Esophagus muscularis mucosa (tissue), 4 donors: Measurements from ENCODE around the gene KCNMB2. TPM values are rescaled to one million over a fixed set of nuclear protein-coding genes. Genes with fewer than 3 reads are reported as not detected.

Experiments used
- DNase-seq: peaks from one replicate; pipeline ENCODE4 v3.0.0-alpha.2; 2017; ENCODE audit errors: extremely low spot score
- H3K27ac ChIP-seq, 4 donors: fragments of 200-600 bp; sonication (generic); replicated peaks in 1 of 4; 1 replicate in 3 of 4; 2 replicates in 1 of 4; pipeline ENCODE4 v1.5.1; 2016 to 2019; ENCODE audit warnings: mild to moderate bottlenecking in 1 of 4
- H3K27me3 ChIP-seq, 4 donors: fragments of 200-600 bp; sonication (generic); one replicate each; pipeline versions ENCODE4 v1.5.1 to v1.6.0; 2016 to 2019
- H3K36me3 ChIP-seq, 4 donors: fragments of 200-600 bp; sonication (generic); one replicate each; pipeline ENCODE4 v1.5.1; 2016 to 2019
- H3K4me1 ChIP-seq, 4 donors: fragments of 200-600 bp; sonication (generic); one replicate each; pipeline ENCODE4 v1.5.1; 2016 to 2019
- H3K4me3 ChIP-seq, 4 donors: fragments of 200-600 bp; sonication (generic); 1 replicate in 2 of 4; 2 replicates in 2 of 4; pipeline ENCODE4 v1.5.1; 2016 to 2019; ENCODE audit warnings: mild to moderate bottlenecking in 4 of 4, moderate library complexity in 1 of 4
- H3K9me3 ChIP-seq, 4 donors: fragments of 200-600 bp; sonication (generic); 1 replicate in 3 of 4; 2 replicates in 1 of 4; pipeline ENCODE4 v1.5.1; 2016 to 2019
- EP300 ChIP-seq: sonication (generic); formaldehyde crosslinking; IDR thresholded peaks from one replicate; pipeline ENCODE4 v1.6.1; 2017; ENCODE audit warnings: antibody characterized with exemption
- POLR2A ChIP-seq: fragments of 450-650 bp; IDR thresholded peaks from one replicate; pipeline ENCODE4 v1.6.1; 2017; ENCODE audit warnings: antibody characterized with exemption, moderate library complexity, mild to moderate bottlenecking, low read depth
- POLR2AphosphoS5 ChIP-seq, 2 donors: sonication (generic); formaldehyde crosslinking; IDR thresholded peaks; one replicate each; pipeline ENCODE4 v1.6.1; 2017; ENCODE audit warnings: antibody characterized with exemption in 2 of 2
- WGBS: methylation state at CpG from one replicate; pipeline ENCODE4 v1.1.5; 2018; 5-methylcytosine and 5-hydroxymethylcytosine counted together
- intact Hi-C: fragments of 100-400 bp; cut with DNase I; formaldehyde crosslinking; loops from one replicate; pipeline ENCODE4 v1.15.1; 2023
- total RNA-seq, 4 donors: library from RNA; depleted of rRNA; stranded (reverse); fragments of >200 nt; gene quantifications; one replicate each; pipeline versions ENCODE4 v1.1.0 to v1.2.1, GENCODE V29; 2016
- TF ChIP-seq, protein P1 (sequence below), 3 experiments: fragments of 200-600 bp in 2 of 3; fragments of 450-650 bp in 1 of 3; sonication (generic) in 2 of 3; IDR thresholded peaks; one replicate each; pipeline ENCODE4 v1.5.1; 2017 to 2019; ENCODE audit warnings: antibody characterized with exemption in 3 of 3, mild to moderate bottlenecking in 2 of 3, moderate library complexity in 1 of 3

Gene KCNMB2
- total RNA-seq, 4 donors from 2014 or later = 0.17 to 0.40 TPM; not detected in 2

DNA sequence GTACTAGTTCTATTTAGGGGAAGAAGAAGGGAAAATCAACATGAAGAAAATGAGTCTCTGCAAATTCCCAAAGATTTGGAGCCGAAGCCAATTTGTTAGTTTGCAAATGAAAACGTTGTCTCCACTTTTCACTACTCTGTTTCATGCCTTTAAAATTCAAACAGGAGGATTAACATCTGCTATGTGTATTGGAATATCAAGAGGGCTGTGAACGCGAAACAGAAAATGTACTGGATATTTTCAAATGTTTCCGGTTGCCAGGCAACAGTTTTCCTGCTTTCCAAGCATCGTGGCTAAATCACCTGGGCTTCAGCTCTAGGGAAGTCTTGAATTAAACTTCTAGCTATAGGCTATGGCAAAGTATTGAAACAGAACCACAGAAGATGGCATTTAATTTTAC, 172.8 kb downstream of the KCNMB2 start:
- Histone ChIP-seq H3K36me3 (no peaks in the 10 kb centered on the region), H3K27me3 (no peaks in the 10 kb centered on the region), H3K4me1 (peaks cover 0 to 28% (median 13%) of the 10 kb centered on the region in 4 donors), H3K27ac (no peak overlapping the region), H3K4me3 (no peak overlapping the region), H3K9me3 (no peaks in the 10 kb centered on the region)
- intact Hi-C loops = no loop called here
- DNase-seq = no peak
- WGBS = 15% methylated on average over 6 of the region's 6 CpGs
- TF ChIP-seq POLR2A (no peak), EP300 (no peak)
- TF ChIP-seq, protein P1, sequence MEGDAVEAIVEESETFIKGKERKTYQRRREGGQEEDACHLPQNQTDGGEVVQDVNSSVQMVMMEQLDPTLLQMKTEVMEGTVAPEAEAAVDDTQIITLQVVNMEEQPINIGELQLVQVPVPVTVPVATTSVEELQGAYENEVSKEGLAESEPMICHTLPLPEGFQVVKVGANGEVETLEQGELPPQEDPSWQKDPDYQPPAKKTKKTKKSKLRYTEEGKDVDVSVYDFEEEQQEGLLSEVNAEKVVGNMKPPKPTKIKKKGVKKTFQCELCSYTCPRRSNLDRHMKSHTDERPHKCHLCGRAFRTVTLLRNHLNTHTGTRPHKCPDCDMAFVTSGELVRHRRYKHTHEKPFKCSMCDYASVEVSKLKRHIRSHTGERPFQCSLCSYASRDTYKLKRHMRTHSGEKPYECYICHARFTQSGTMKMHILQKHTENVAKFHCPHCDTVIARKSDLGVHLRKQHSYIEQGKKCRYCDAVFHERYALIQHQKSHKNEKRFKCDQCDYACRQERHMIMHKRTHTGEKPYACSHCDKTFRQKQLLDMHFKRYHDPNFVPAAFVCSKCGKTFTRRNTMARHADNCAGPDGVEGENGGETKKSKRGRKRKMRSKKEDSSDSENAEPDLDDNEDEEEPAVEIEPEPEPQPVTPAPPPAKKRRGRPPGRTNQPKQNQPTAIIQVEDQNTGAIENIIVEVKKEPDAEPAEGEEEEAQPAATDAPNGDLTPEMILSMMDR (IDR thresholded peaks at IDR 0.05) = no peak

DNA sequence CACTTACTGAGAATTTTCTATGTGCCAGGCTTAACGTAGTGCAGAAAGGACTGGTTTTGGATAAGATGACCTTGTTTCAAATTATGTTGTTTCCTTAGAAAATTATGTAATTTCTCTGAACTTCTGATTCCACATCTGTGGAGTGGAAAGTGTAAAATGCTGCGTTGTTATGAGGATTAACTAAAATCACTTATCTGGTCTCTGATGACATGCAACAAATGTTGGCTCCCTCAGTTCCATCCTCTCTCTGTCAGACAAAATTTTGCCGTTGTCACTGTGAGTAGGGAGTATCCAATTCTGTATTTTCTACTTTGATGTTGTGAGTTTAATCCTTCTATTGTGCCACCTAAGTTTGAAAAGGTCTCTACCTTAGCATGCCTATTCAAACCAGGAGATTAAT, 175.5 kb downstream of the KCNMB2 start:
- no peaks in the 10 kb centered on the region for H3K27me3 ChIP-seq
- TF ChIP-seq, protein P1 (IDR thresholded peaks at IDR 0.05) = no peak
- TF ChIP-seq EP300 (no peak), POLR2AphosphoS5 (IDR thresholded peaks at IDR 0.05) (no peak), POLR2A (no peak)
- no peak overlapping the region for H3K4me3 ChIP-seq
- H3K27ac ChIP-seq = no peak overlapping the region
- H3K4me1 ChIP-seq = peaks cover 0 to 25% (median 12%) of the 10 kb centered on the region in 4 donors
- DNase-seq = no peak
- intact Hi-C loops = no loop called here
- H3K36me3 ChIP-seq = no peaks in the 10 kb centered on the region
- WGBS = 56% methylated on average over 3 of the region's 3 CpGs
- H3K9me3 ChIP-seq = no peaks in the 10 kb centered on the region

DNA sequence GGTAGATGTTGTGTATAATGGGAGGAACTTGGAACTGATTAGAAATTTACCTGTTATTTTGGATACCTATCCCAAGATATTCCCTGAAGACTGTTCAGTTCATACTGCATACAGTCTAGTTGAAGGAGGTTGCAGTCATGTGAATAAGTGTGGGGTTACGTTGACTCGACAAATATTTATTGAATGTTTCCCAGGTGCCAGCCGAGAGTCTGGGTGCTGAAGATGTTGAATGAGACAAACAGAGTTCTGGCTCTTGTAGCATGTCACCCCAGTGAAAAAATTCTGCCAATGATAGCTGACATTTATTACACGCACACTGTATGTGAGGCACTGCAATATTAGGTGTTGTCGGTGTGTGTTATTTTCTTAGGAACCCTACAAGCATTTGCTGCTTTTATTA, 176.0 kb downstream of the KCNMB2 start:
- H3K27me3 ChIP-seq = no peaks in the 10 kb centered on the region
- no peak for DNase-seq
- H3K4me3 ChIP-seq = no peak overlapping the region
- intact Hi-C loops = no loop called here
- H3K9me3 ChIP-seq = no peaks in the 10 kb centered on the region
- 62% methylated on average over 5 of the region's 5 CpGs for WGBS
- no peak overlapping the region for H3K27ac ChIP-seq
- H3K4me1 ChIP-seq = peaks cover 0 to 23% (median 12%) of the 10 kb centered on the region in 4 donors
- TF ChIP-seq POLR2A (no peak), EP300 (no peak), POLR2AphosphoS5 (IDR thresholded peaks at IDR 0.05) (no peak)
- TF ChIP-seq, protein P1 (IDR thresholded peaks at IDR 0.05) = no peak
- H3K36me3 ChIP-seq = no peaks in the 10 kb centered on the region

DNA sequence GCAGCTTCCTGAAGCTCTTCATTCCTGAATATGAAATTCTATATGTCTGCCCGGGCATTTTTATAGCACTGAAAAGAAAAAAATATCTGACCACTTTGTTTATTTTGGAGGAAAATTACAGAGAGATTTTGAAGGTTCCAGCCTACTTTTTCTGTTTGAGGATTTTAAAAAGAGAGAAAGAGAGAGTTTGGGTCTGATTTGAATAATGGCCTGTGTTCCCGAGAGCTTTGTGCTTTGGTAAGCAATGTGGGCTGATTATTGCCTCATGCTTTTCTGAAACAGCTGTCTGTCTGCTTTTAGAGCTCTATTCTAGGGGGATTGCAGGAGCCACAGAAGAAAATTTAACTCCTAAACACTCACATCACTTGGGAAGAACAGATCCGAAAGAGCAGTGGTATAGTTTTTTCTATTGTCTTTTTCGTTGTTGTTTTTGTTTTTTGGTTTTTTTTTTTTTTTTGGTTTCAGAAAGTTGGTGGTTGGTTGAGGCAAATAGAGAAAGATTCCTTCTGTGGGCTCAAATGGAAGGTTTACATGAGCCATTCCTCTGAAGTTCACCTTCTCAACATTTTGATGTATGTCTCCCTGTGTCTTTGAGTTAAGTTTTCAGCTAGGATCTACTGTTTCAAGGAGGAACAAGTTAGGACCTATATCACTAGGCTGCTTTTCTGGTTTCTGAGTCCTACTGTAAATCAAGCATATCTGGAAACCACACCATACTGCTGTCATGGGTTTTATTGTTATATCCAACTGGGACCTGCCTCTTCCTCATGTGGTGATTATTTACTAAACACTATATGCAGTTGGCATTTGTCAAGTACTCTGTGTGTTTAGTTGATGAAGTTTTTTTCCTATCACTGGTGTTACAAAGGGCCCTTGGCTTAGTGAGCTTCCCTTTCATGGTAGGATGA, 178.9 kb downstream of the KCNMB2 start:
- peaks cover 4 to 9% (median 7%) of the 10 kb centered on the region in 4 donors for H3K4me1 ChIP-seq
- no peaks in the 10 kb centered on the region for H3K36me3 ChIP-seq
- H3K27me3 ChIP-seq = no peaks in the 10 kb centered on the region
- no peak for DNase-seq
- H3K27ac ChIP-seq = no peak overlapping the region
- no peak overlapping the region for H3K4me3 ChIP-seq
- 68% methylated on average over 4 of the region's 4 CpGs for WGBS
- TF ChIP-seq POLR2AphosphoS5 (IDR thresholded peaks at IDR 0.05) = no peak
- TF ChIP-seq, protein P1 (IDR thresholded peaks at IDR 0.05) = no peak
- TF ChIP-seq POLR2A = no peak
- TF ChIP-seq EP300 = no peak
- no peaks in the 10 kb centered on the region for H3K9me3 ChIP-seq
- intact Hi-C loops = no loop called here
